Left colon (tissue), 2 donors: ENCODE data around the gene BCAS4. TPM values are rescaled to one million over a fixed set of nuclear protein-coding genes. Genes with fewer than 3 reads are reported as not detected.
"Not testable (repeated sequence)": the region's sequence is repeated elsewhere in the genome, so short reads cannot be mapped to it uniquely, and the experiment has no call there.

Source experiments
- ATAC-seq: fragments of 200-7000 bp; cut with Tn5 transposase; one replicate; pipeline ENCODE4 v1.9.1; 2020; ENCODE audit warnings: mild to moderate bottlenecking, moderate library complexity
- DNase-seq, 2 donors: peaks; one replicate each; pipeline ENCODE4 v3.0.0-alpha.2; 2020
- intact Hi-C, 2 donors: fragments of 100-400 bp; cut with DNase I in 1 of 2; cut with micrococcal nuclease in 1 of 2; formaldehyde crosslinking; loops; one replicate each; pipeline versions ENCODE4 v1.11.2 to v1.14.0; 2022; cut with DNase I, micrococcal nuclease
- long read RNA-seq: library from polyadenylated mRNA; unstranded; transcript quantifications from one replicate; pipeline ENCODE4 v2.0.0, GENCODE V29; 2021
- total RNA-seq, 2 donors: library from RNA; stranded (reverse); fragmentation: NEBNext Ultra II Directional; extraction: Animal tissue kit (Norgen Biotek cat#: 25700); gene quantifications; one replicate each; pipeline ENCODE4 v1.2.1, GENCODE V29; 2021
- donor health status: DM: no; HTN: no; CAD: no.
- donor health status: DM: yes; HTN: yes; CAD: no.

BCAS4 gene
- total RNA-seq = 1 to 10 TPM in 1 of 2 donors, under 1 TPM in 1; 0.85 to 2.8 TPM
- long read RNA-seq, full-length matches to known transcripts = 1 of 2 reads
- long read RNA-seq, partial matches to known transcripts = 0 of 2 reads
- long read RNA-seq, other reads (novel, unspliced or antisense) = 1 of 2 reads

- intact Hi-C loops = loop anchor here in 1 of 2 donors (5.0 kb wide), 1 partner anchor 137 kb away; the partner anchor contains the start of gene ADNP
- DNase-seq (peak; percentile 53 to 75), ATAC-seq (peak; percentile 73)
These were observed at the start of gene BCAS4 for GRCh38 chr20:50794846-50795634. TSS of gene BCAS4 (plus strand) at chr20:50795061. CDS start at chr20:50795084, 23 bp downstream.

GRCh38 chr20:50745634-50746137 lies 49.2 kb upstream of the BCAS4 start:
- intact Hi-C loops = loop anchor here in 1 of 2 donors (10.0 kb wide), 2 partner anchors 121 to 261 kb away; no protein-coding TSS in a partner anchor
- ATAC-seq (peak; percentile 76), DNase-seq (peak in 1 of 2 donors; percentile 50)

GRCh38 chr20:50746138-50746940 lies 48.5 kb upstream of the BCAS4 start:
- DNase-seq (no peak), ATAC-seq (peak; percentile 69)
- intact Hi-C loops = loop anchor here in 1 of 2 donors (10.0 kb wide), 2 partner anchors 122 to 262 kb away; no protein-coding TSS in a partner anchor

- DNase-seq (no peak), ATAC-seq (no peak)
- intact Hi-C loops = loop anchor here in 1 of 2 donors (10.0 kb wide), 2 partner anchors 122 to 262 kb away; no protein-coding TSS in a partner anchor
These were observed 47.6 kb upstream of the BCAS4 start for GRCh38 chr20:50747275-50747674.

- intact Hi-C loops = no loop called here
- ATAC-seq = no peak
- no peak for DNase-seq
These were observed 44.7 kb upstream of the BCAS4 start for GRCh38 chr20:50750145-50750671.

GRCh38 chr20:50753152-50753551 lies 41.7 kb upstream of the BCAS4 start:
- intact Hi-C loops = no loop called here
- no peak for ATAC-seq
- DNase-seq = no peak

- no peak for DNase-seq
- ATAC-seq = no peak
- intact Hi-C loops = no loop called here
These were observed 40.4 kb upstream of the BCAS4 start for GRCh38 chr20:50754420-50754819.

- DNase-seq (no peak), ATAC-seq (no peak)
- intact Hi-C loops = no loop called here
These were observed 38.4 kb upstream of the BCAS4 start for GRCh38 chr20:50756447-50756846.

- no peak for ATAC-seq
- DNase-seq = no peak
- intact Hi-C loops = no loop called here
These were observed 36.4 kb upstream of the BCAS4 start for GRCh38 chr20:50758469-50758868.

- intact Hi-C loops = no loop called here
- DNase-seq = no peak
- ATAC-seq = no peak
These were observed 35.9 kb upstream of the BCAS4 start for GRCh38 chr20:50758992-50759391.

- no peak for DNase-seq
- intact Hi-C loops = no loop called here
These were observed 35.2 kb upstream of the BCAS4 start for GRCh38 chr20:50759678-50760077.

GRCh38 chr20:50762045-50762422 lies 32.8 kb upstream of the BCAS4 start:
- DNase-seq (no peak), ATAC-seq (peak; percentile 10)
- intact Hi-C loops = no loop called here

More at GRCh38 chr20:50759678-50760077, 35.2 kb upstream of the BCAS4 start:
- no peak for ATAC-seq

- ATAC-seq (peak; percentile 26), DNase-seq (peak; percentile 57 to 82)
- intact Hi-C loops = no loop called here
These were observed 32.2 kb upstream of the BCAS4 start for GRCh38 chr20:50762435-50763220.

- DNase-seq, ATAC-seq, intact Hi-C loops: not testable (repeated sequence)
These were observed 31.1 kb upstream of the BCAS4 start for GRCh38 chr20:50763550-50764458.

- intact Hi-C loops, DNase-seq, ATAC-seq: not testable (repeated sequence)
These were observed 29.6 kb upstream of the BCAS4 start for GRCh38 chr20:50765251-50765650.

- DNase-seq = no peak
- no peak for ATAC-seq
- intact Hi-C loops = no loop called here
These were observed 29.2 kb upstream of the BCAS4 start for GRCh38 chr20:50765674-50766073.
